ENCODE measurements around the gene KRT33A.
"Not testable (repeated sequence)": the region's sequence is repeated elsewhere in the genome, so short reads cannot be mapped to it uniquely, and the experiment has no call there.

The KRT33A gene

GRCh38 chr17:41386227-41386626 is 35.6 kb upstream of the KRT33A start:
- H3K4me1 ChIP-seq (ENCODE audit: control insufficient read depth in 1 of 2, insufficient read depth in 1 of 2, low read depth in 1 of 2, low read length in 1 of 2): no peaks in the 10 kb centered on the region
- no peak overlapping the region for H3K27ac ChIP-seq
- peaks cover 49% of the 10 kb centered on the region for H3K27me3 ChIP-seq
- no peaks in the 10 kb centered on the region for H3K36me3 ChIP-seq
- no peak overlapping the region for H3K4me3 ChIP-seq (ENCODE audit: low read depth in 1 of 2, low read length in 1 of 2)
- TF ChIP-seq, protein P1, sequence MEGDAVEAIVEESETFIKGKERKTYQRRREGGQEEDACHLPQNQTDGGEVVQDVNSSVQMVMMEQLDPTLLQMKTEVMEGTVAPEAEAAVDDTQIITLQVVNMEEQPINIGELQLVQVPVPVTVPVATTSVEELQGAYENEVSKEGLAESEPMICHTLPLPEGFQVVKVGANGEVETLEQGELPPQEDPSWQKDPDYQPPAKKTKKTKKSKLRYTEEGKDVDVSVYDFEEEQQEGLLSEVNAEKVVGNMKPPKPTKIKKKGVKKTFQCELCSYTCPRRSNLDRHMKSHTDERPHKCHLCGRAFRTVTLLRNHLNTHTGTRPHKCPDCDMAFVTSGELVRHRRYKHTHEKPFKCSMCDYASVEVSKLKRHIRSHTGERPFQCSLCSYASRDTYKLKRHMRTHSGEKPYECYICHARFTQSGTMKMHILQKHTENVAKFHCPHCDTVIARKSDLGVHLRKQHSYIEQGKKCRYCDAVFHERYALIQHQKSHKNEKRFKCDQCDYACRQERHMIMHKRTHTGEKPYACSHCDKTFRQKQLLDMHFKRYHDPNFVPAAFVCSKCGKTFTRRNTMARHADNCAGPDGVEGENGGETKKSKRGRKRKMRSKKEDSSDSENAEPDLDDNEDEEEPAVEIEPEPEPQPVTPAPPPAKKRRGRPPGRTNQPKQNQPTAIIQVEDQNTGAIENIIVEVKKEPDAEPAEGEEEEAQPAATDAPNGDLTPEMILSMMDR (IDR thresholded peaks at IDR 0.05): no peak
- H3K9me3 ChIP-seq: no peaks in the 10 kb centered on the region

GRCh38 chr17:41383690-41384089 is 33.1 kb upstream of the KRT33A start:
- H3K27me3 ChIP-seq: peaks cover 46% of the 10 kb centered on the region
- H3K4me1 ChIP-seq (ENCODE audit: control insufficient read depth in 1 of 2, insufficient read depth in 1 of 2, low read depth in 1 of 2, low read length in 1 of 2): no peaks in the 10 kb centered on the region
- no peak overlapping the region for H3K4me3 ChIP-seq (ENCODE audit: low read depth in 1 of 2, low read length in 1 of 2)
- no peaks in the 10 kb centered on the region for H3K36me3 ChIP-seq
- TF ChIP-seq, protein P1 (IDR thresholded peaks at IDR 0.05): no peak
- H3K9me3 ChIP-seq: no peaks in the 10 kb centered on the region
- H3K27ac ChIP-seq: no peak overlapping the region

GRCh38 chr17:41382394-41382793 is 31.8 kb upstream of the KRT33A start:
- H3K36me3 ChIP-seq: no peaks in the 10 kb centered on the region
- TF ChIP-seq, protein P1 (IDR thresholded peaks at IDR 0.05): no peak
- H3K4me1 ChIP-seq (ENCODE audit: control insufficient read depth in 1 of 2, insufficient read depth in 1 of 2, low read depth in 1 of 2, low read length in 1 of 2): no peaks in the 10 kb centered on the region
- H3K4me3 ChIP-seq (ENCODE audit: low read depth in 1 of 2, low read length in 1 of 2): no peak overlapping the region
- peaks cover 43% of the 10 kb centered on the region for H3K27me3 ChIP-seq
- H3K27ac ChIP-seq: no peak overlapping the region
- H3K9me3 ChIP-seq: no peaks in the 10 kb centered on the region

DNA sequence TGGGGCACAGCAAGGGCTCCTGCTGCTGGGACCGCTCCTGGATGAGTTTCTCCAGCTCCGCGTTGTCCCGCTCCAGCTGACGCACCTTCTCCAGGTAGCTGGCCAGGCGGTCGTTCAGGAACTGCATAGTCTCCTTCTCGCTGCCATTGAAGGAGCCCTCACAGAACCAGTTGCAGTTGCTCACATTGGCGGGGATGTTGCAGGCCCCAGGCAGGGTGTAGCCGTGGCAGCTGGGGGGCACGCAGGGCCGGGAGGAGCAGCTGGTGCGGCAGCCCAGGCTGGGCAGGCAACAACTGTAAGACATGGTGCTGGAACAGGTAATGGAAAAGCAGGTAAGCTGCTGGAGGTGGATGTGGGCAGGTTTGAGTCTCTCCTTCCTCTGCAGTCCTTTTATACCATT is 31.3 kb upstream of the KRT33A start, which contains the start of gene KRT34:
KRT34 (minus strand) TSS at position 364 of the 400 bp plus-strand sequence; CDS start at position 304, 60 bp downstream.
- peaks cover 48% of the 10 kb centered on the region for H3K27me3 ChIP-seq
- H3K27ac ChIP-seq: not testable (repeated sequence)

DNA sequence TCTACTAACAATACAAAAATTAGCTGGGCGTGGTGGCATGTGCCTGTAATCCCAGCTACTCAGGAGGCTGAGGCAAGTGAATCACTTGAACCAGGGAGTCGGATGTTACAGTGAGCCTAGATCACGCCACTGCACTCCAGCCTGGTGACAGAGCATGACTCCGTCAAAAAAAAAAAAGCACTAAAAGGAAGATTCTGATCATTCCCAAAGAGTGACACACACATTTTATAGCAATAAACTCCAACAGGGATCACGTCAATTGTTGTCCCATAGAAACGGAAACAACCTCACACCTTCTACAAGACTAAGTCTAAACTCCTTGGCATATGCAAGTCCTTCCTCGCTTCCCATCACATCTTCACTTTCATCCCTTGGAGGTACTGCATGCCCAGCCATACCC is 29.5 kb upstream of the KRT33A start:
- H3K27ac ChIP-seq; H3K9me3 ChIP-seq; H3K4me1 ChIP-seq (ENCODE audit: control insufficient read depth in 1 of 2, insufficient read depth in 1 of 2, low read depth in 1 of 2, low read length in 1 of 2); H3K36me3 ChIP-seq; H3K4me3 ChIP-seq (ENCODE audit: low read depth in 1 of 2, low read length in 1 of 2): not testable (repeated sequence)
- peaks cover 53% of the 10 kb centered on the region for H3K27me3 ChIP-seq

More for the DNA sequence above, 31.3 kb upstream of the KRT33A start, which contains the start of gene KRT34:
- not testable (repeated sequence) for H3K9me3 ChIP-seq; H3K36me3 ChIP-seq; H3K4me3 ChIP-seq (ENCODE audit: low read depth in 1 of 2, low read length in 1 of 2); H3K4me1 ChIP-seq (ENCODE audit: control insufficient read depth in 1 of 2, insufficient read depth in 1 of 2, low read depth in 1 of 2, low read length in 1 of 2)

DNA sequence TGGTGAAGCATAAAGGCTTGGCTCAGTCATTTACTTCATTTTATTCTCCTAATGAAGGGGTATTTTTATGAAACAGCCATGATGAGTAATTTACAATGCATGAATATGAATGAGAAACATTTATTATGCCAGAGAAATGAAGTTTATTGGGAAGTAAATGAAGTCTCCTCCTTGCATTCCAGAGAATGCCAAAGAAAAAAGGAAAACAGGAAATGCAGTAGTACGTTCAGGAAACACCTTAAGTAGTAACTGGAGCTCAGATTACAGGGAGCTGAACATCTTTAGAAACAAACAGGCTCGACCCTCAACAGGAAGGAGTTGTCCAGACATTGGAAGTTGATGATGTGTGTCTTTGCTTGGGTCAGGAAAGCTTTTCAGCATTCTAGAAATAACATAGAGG is 26.9 kb upstream of the KRT33A start:
- peaks cover 74% of the 10 kb centered on the region for H3K27me3 ChIP-seq
- no peak overlapping the region for H3K4me3 ChIP-seq (ENCODE audit: low read depth in 1 of 2, low read length in 1 of 2)
- TF ChIP-seq, protein P1 (IDR thresholded peaks at IDR 0.05): no peak
- no peaks in the 10 kb centered on the region for H3K36me3 ChIP-seq
- no peak overlapping the region for H3K27ac ChIP-seq
- no peaks in the 10 kb centered on the region for H3K9me3 ChIP-seq
- H3K4me1 ChIP-seq (ENCODE audit: control insufficient read depth in 1 of 2, insufficient read depth in 1 of 2, low read depth in 1 of 2, low read length in 1 of 2): no peaks in the 10 kb centered on the region

GRCh38 chr17:41369713-41370112 is 19.1 kb upstream of the KRT33A start, which contains the start of gene KRT33B:
TSS of gene KRT33B (minus strand) at chr17:41369813. CDS start at chr17:41369750, 63 bp downstream.
- TF ChIP-seq, protein P1 (IDR thresholded peaks at IDR 0.05): no peak
- H3K4me1 ChIP-seq (ENCODE audit: control insufficient read depth in 1 of 2, insufficient read depth in 1 of 2, low read depth in 1 of 2, low read length in 1 of 2): no peaks in the 10 kb centered on the region
- no peak within 1 kb of the TSS for H3K4me3 ChIP-seq (ENCODE audit: low read depth in 1 of 2, low read length in 1 of 2)
- H3K27ac ChIP-seq: no peak within 1 kb of the TSS
- no peaks in the 10 kb centered on the region for H3K36me3 ChIP-seq
- no peaks in the 10 kb centered on the region for H3K9me3 ChIP-seq
- peaks cover 72% of the 10 kb centered on the region for H3K27me3 ChIP-seq

All from neutrophil (primary cell).